Sciatic nerve (tissue), 2 donors: ENCODE measurements around the gene SYT6. TPM values are rescaled to one million over a fixed set of nuclear protein-coding genes. Genes with fewer than 3 reads are reported as not detected.

Source experiments
- ATAC-seq: fragments of 200-7000 bp; cut with Tn5 transposase; one replicate; pipeline ENCODE4 v1.9.1; 2020; ENCODE audit warnings: mild to moderate bottlenecking, moderate library complexity
- DNase-seq: peaks from one replicate; pipeline ENCODE4 v3.0.0-alpha.2; 2020; ENCODE audit warnings: low spot score
- intact Hi-C: fragments of 100-400 bp; cut with DNase I; formaldehyde crosslinking; loops from one replicate; pipeline ENCODE4 v1.14.2; 2022
- total RNA-seq: library from RNA; stranded (reverse); fragmentation: NEBNext Ultra II Directional; extraction: Animal tissue kit (Norgen Biotek cat#: 25700); gene quantifications from one replicate; pipeline ENCODE4 v1.2.1, GENCODE V29; 2021
- donor health status: DM: no; HTN: no; CAD: no.
- donor health status: DM: no; HTN: no; CAD: no.

The SYT6 gene
- total RNA-seq, 1 donor from 2014 or later: 0.40 TPM

- no peak for DNase-seq
- no peak for ATAC-seq
- intact Hi-C loops: no loop called here
Measured at GRCh38 chr1:114156538-114157274, 3.0 kb upstream of the SYT6 start.

- no peak for ATAC-seq
- DNase-seq: no peak
- intact Hi-C loops: no loop called here
Measured at GRCh38 chr1:114155706-114156105, 2.0 kb upstream of the SYT6 start.

GRCh38 chr1:114154963-114155322, 1.3 kb upstream of the SYT6 start:
- no peak for DNase-seq
- intact Hi-C loops: no loop called here
- peak; percentile 32 for ATAC-seq

- peak; percentile 7 for ATAC-seq
- intact Hi-C loops: no loop called here
Measured at GRCh38 chr1:114154146-114154962, 685 bp upstream of the SYT6 start.

GRCh38 chr1:114152508-114153260, 985 bp downstream of the SYT6 start:
- ATAC-seq: peak; percentile 84
- DNase-seq: peak; percentile 71
- intact Hi-C loops: no loop called here

More at GRCh38 chr1:114154146-114154962, 685 bp upstream of the SYT6 start:
- no peak for DNase-seq

GRCh38 chr1:114152089-114152507, 1.6 kb downstream of the SYT6 start:
- DNase-seq (no peak), ATAC-seq (no peak)
- intact Hi-C loops: no loop called here

- DNase-seq (no peak), ATAC-seq (no peak)
- intact Hi-C loops: no loop called here
Measured at GRCh38 chr1:114150016-114150415, 3.7 kb downstream of the SYT6 start.

GRCh38 chr1:114149211-114149610, 4.5 kb downstream of the SYT6 start:
- DNase-seq (no peak), ATAC-seq (no peak)
- intact Hi-C loops: no loop called here

- DNase-seq (no peak), ATAC-seq (no peak)
- intact Hi-C loops: no loop called here
Measured at GRCh38 chr1:114145504-114146151, 8.0 kb downstream of the SYT6 start.

- intact Hi-C loops: no loop called here
- ATAC-seq (no peak), DNase-seq (no peak)
Measured at GRCh38 chr1:114144016-114144415, 9.7 kb downstream of the SYT6 start.

GRCh38 chr1:114139540-114139939, 14.1 kb downstream of the SYT6 start:
- intact Hi-C loops: no loop called here
- no peak for DNase-seq
- ATAC-seq: no peak

- intact Hi-C loops: no loop called here
- DNase-seq: no peak
- no peak for ATAC-seq
Measured at GRCh38 chr1:114137497-114137896, 16.2 kb downstream of the SYT6 start.

- DNase-seq (no peak), ATAC-seq (no peak)
- intact Hi-C loops: no loop called here
Measured at GRCh38 chr1:114135786-114136185, 17.9 kb downstream of the SYT6 start.

- no peak for DNase-seq
- intact Hi-C loops: no loop called here
- ATAC-seq: no peak
Measured at GRCh38 chr1:114134518-114134917, 19.2 kb downstream of the SYT6 start.

GRCh38 chr1:114133129-114133528, 20.5 kb downstream of the SYT6 start:
- intact Hi-C loops: no loop called here
- ATAC-seq: no peak

GRCh38 chr1:114131526-114132220, 22.0 kb downstream of the SYT6 start:
- intact Hi-C loops: no loop called here

More at GRCh38 chr1:114133129-114133528, 20.5 kb downstream of the SYT6 start:
- DNase-seq: no peak

GRCh38 chr1:114130846-114131525, 22.7 kb downstream of the SYT6 start:
- intact Hi-C loops: no loop called here
- DNase-seq: no peak
- ATAC-seq: no peak

More at GRCh38 chr1:114131526-114132220, 22.0 kb downstream of the SYT6 start:
- DNase-seq (no peak), ATAC-seq (no peak)

- no peak for ATAC-seq
- no peak for DNase-seq
- intact Hi-C loops: no loop called here
Measured at GRCh38 chr1:114130213-114130612, 23.5 kb downstream of the SYT6 start.
